Right ventricle myocardium inferior (tissue), 1 donor: ENCODE data around the gene DISC1. TPM values are rescaled to one million over a fixed set of nuclear protein-coding genes. Genes with fewer than 3 reads are reported as not detected.
"Not testable (repeated sequence)": the region's sequence is repeated elsewhere in the genome, so short reads cannot be mapped to it uniquely, and the experiment has no call there.

Experiments used
- ATAC-seq: fragments of 200-7000 bp; cut with Tn5 transposase; one replicate; pipeline ENCODE4 v1.9.1; 2020; ENCODE audit warnings: mild to moderate bottlenecking, moderate library complexity
- DNase-seq: peaks from one replicate; pipeline ENCODE4 v3.0.0; 2021; ENCODE audit errors: missing footprints
- intact Hi-C: fragments of 100-400 bp; cut with DNase I; formaldehyde crosslinking; loops from one replicate; pipeline ENCODE4 v1.11.0; 2022
- total RNA-seq: library from RNA; stranded (reverse); fragmentation: NEBNext Ultra II Directional; extraction: Animal tissue kit (Norgen Biotek cat#: 25700); gene quantifications from one replicate; pipeline ENCODE4 v1.2.1, GENCODE V29; 2021
- donor health status: DM: no; HTN: yes; CAD: no; lungs with severe emphysema.

DISC1 gene
- total RNA-seq, 1 donor from 2014 or later: 3.9 TPM

DNA sequence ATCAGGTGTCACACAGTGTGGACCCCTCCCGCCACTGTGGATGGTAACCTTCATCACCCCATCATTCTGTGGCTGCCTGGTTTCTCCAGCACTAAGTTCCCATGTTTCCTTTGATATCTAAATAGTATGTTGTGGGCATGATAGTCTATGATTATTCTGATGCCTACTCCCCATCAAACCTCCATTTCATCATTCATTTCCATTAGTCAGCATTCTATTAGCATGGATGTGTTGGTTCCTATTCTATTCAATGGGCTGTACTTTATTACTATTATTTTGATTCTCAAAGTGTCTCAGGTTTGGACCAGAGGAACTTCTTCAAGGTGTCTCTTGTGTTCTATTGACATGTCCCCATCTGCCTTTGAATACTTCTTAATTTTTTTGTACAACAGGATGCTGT lies 112.0 kb downstream of the DISC1 start:
- ATAC-seq (no peak), DNase-seq (no peak)
- intact Hi-C loops: no loop called here

DNA sequence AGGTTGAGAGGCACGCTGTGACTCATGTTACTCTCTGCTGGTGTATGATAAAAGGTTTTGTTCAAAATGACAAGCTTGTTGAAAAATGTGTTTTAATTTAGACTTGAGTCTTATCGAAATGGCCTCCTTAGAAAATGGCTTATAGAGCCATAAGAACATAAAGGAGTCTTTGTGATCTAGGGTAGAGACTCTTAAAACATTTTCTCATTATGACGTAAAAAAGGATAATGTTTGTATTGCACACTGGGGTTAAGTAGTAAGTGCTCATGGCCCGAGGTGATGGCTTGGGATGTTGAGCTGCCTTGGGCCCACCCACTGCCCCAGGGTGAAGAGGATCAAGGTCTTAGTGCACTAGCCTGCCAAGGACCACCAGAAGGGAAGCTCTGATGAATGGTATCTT lies 117.4 kb downstream of the DISC1 start:
- no peak for ATAC-seq
- intact Hi-C loops: no loop called here

DNA sequence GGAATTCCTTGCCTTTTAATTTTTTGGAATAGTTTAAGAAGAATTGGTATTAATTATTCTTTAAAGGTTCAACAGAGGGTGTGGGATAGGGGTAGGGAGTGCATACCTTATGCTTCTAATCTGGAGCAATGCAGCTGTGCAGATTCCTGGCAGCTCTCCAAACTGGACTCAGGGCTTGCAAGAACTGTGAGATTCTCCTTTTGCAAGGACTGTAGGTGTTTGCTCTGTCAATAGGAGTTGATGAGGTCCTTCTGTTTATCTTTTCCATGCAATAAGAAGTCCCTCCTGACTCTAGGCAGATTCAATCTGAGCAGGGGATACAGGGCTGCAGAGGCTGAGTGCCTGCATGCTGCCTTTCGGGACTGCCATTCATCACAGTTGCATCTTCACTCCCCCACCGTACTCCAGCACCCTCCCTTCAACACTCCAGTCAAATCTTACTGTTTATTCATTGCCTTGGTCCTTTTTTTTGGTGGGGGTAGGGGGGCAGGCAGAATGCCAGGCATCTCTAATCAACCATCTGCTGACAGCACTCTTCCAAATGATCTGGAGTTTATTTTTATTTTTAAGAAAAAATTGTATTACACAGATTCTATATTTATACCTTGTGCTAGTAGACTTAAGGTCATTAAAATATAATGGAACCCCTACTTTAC lies 122.3 kb downstream of the DISC1 start:
- no peak for DNase-seq
- intact Hi-C loops: no loop called here
- no peak for ATAC-seq

More for the DNA sequence above, 117.4 kb downstream of the DISC1 start:
- no peak for DNase-seq

DNA sequence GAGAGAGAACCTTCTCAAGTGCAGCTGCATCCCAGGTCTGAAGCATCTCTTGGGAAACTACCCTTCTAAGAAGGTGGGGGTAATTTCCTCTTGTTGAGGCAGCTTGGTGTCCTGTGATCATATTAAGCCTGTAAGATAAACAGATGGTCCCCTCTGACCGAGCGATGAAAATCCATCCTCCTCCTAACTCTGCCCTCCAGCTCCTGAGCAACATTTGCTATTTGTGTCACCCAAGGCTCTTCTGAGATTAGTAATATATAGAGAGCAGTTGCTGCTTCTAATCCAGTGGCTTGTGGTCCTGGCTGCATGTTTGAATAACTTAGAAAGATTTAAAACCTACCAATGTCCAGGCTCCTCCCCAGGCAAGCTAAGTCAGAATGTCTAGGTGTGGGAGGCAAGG lies 123.7 kb downstream of the DISC1 start:
- no peak for ATAC-seq
- no peak for DNase-seq
- intact Hi-C loops: loop anchor here (10.0 kb wide), 1 partner anchor 185 kb away; no protein-coding TSS in a partner anchor

DNA sequence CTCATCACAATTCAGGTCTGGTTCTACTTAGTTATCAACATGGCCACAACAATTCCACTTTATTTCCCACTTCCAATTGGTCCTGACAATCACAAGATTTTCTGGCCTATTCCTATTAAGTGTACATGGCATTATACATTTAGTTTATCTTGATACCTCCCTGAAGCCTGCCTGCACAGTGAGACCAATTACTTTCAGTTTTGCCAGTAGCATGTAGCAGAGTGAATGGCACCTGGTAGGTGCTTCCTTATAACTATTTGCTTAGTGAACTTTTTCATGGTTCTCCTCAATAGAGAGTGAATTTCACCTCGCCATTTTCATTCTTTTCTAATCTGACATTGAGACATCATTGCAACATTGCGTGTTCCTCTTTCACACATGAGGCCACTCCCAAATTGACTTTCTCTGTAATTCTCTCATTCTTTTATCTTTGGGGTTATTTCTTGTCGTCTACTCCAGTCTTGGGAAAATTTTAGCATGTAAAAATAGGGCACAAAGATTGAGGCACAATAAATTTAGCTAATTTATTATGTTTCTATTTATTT lies 124.3 kb downstream of the DISC1 start:
- ATAC-seq (no peak), DNase-seq (no peak)
- intact Hi-C loops: loop anchor here (10.0 kb wide), 1 partner anchor 184 kb away; no protein-coding TSS in a partner anchor

DNA sequence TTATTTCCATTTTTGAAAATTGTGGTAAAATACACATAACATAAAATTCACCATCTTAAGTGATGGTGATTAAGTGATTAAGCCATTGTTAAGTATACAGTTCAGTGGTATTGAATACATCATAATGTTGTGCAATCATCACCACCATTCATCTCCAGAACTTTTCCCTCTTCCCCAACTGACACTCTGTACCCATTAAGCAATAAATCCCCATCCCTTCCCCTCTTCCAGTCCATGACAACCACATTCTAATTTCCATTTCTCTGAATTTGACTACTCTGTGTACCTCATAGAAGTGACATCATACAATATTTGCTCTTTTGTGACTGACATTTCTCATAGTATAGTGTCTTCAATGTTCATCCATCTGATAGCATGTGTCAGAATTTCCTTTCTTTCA lies 124.8 kb downstream of the DISC1 start:
- no peak for ATAC-seq
- intact Hi-C loops: loop anchor here (10.0 kb wide), 1 partner anchor 183 kb away; no protein-coding TSS in a partner anchor
- DNase-seq: no peak

DNA sequence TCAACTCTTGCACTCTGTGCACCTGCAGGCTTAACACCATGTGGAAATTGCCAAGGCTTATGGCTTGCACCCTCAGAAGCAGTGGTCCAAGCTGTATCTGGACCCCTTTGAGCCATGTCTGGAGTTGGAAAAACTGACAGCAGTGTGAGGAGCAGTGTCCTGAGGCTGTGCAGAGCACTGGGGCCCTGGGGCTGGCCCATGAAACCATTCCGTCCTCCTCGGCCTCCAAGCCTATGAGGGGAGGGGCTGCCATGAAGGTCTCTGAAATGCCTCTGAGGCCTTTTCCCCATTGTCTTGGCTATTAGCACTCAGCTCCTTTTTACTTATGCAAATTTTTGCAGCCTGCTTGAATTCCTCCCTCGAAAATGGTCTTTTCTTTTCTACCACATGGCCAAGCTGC lies 126.7 kb downstream of the DISC1 start:
- DNase-seq (no peak), ATAC-seq (no peak)
- intact Hi-C loops: loop anchor here (10.0 kb wide), 1 partner anchor 181 kb away; no protein-coding TSS in a partner anchor

DNA sequence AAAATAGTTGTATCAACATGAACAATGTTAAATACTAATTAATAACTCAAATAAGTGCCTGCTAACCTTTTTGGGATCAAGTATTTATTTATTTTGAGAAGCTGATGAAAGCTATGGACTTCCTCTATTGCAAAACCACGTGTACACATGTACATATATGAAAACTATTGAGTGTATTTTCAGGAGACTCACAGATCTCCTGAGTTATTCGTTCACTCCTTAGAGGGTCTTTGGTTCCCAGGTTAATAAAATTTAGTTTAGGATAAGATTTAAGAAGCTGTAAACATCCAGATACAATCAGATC lies 130.5 kb downstream of the DISC1 start:
- intact Hi-C loops: loop anchor here (5.0 to 10.0 kb wide), 2 partner anchors 50 to 178 kb away; no protein-coding TSS in a partner anchor
- DNase-seq (no peak), ATAC-seq (no peak)

DNA sequence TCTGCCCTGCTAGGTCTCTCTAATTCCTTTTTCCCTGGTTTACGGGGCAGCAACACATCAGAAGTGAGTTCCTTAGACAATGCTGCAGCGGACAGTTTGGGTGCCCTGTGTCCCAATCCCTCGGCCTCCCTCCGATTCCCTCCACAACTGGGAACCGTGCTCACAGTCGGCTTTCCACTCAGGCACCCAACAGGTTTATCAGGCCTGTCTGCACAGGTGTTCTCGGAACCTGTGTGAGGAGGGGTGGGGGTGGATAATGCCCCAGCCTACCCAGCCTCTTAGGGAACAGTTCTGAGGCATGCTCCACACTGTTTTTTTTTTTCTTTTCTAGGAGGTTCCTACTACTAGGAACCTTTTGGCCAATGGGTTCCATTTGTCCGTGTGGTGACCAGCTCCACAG lies 131.2 kb downstream of the DISC1 start:
- no peak for ATAC-seq
- intact Hi-C loops: loop anchor here (5.0 to 10.0 kb wide), 2 partner anchors 50 to 177 kb away; no protein-coding TSS in a partner anchor
- DNase-seq: no peak

DNA sequence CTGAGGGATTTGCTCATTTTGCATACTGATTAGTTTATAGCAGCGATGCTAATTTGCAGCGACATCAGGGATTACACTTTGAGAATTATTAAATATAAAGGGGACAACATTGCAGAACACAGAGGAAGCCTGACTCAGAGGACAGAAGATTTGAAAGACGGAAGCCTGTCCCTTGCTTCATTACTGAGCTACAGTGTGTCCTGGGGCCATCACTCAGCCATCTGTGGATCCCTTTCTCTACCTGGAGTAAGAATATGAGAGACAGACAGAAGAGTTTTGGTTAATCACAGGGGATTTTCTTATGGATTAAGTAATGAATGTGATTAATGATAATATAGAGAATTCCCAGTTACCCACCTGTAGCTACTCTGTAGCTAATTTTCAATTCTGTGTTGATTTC lies 134.7 kb downstream of the DISC1 start:
- intact Hi-C loops: no loop called here
- DNase-seq (no peak), ATAC-seq (no peak)

DNA sequence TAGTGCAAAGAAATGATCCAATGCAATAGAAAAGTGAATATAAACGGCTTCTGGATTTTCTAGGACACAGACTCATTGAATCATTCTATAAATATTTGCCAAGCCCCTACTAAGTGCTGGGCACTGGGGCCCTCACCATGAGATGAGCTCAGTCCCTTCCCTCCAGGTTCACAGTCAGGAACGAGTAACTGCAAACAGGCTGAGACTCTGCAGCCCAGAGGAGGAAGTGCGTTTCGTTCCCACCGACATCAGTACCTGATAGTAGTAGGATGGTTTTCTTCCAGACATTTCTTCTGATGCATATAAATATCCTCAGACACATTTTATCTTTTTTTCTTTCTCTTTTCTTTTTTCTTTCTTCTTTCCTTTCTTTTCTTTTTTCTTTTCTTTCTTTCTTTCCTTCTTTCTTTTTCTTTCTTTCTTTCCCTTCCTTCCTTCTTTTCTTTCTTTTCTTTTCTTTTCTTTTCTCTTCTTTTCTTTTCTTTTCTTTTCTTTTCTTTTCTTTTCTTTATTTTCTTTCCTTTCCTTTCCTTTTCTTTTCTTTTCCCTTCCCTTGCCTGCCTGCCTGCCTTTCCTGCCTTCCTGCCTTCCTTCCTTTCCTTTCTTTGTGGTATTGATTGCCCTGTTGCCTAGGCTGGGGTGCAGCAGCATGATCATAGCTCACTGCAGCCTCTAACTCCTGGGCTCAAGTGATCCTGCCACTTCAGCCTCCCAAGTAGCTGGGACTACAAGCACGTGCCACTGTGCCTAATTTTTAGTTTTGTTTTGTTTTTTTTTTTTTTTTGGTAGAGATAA lies 135.4 kb downstream of the DISC1 start:
- intact Hi-C loops: no loop called here
- no peak for DNase-seq
- ATAC-seq: no peak

DNA sequence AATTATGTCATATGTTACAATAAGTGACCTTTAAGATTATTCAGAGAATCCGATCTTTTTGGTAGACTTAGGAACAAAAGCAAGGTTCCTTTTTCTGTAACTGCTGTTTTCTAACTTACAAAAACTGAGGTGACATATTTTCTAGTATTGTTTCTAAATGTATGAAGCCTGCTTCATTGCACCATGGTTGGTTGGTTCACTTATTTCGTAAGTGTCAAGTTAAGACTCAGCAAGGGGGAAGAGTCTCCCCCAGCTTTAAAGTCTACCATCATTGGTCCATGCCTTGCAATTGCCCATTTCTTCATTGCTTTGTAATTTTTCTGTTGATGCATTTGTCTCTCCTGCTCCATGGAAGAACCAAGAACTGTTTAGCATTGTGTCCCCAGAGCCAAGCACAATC lies 136.9 kb downstream of the DISC1 start:
- ATAC-seq (no peak), DNase-seq (no peak)
- intact Hi-C loops: no loop called here

DNA sequence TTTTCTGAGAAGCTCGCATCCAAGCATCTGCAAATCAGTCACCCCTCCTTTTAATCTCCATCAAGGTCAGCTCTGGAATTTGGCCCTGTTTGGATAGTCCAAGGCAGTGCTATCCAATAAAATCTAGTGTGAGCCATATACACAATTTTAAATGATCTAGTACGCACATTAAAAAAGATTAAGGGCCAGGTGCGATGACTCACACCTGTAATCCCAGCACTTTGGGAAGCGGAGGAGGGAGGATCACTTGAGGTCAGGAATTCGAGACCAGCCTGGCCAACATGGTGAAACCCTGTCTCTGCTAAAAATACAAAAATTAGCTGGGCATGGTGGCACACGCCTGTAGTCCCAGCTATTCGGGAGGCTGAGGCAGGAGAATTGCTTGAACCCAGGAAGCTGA lies 139.2 kb downstream of the DISC1 start:
- ATAC-seq, intact Hi-C loops, DNase-seq: not testable (repeated sequence)

DNA sequence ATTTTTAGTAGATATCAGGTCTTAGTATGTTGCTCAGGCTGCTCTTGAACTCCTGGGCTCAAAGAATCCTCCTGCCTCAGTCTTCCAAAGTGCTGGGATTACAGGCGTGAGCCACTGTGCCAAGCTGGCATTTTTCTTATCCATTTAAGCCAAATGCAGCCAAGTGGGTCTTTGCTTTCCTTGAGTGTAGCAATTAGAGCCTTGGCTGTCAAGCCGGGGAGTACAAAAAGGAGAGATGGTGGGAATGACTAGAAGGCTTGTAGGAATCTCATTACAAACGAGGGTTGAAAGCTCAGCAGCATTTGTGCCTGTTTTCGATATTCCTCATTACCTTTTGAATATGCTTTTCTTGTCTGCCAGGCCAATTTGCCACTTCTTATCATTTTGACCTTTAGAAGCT lies 140.9 kb downstream of the DISC1 start:
- DNase-seq (no peak), ATAC-seq (no peak)
- intact Hi-C loops: no loop called here

DNA sequence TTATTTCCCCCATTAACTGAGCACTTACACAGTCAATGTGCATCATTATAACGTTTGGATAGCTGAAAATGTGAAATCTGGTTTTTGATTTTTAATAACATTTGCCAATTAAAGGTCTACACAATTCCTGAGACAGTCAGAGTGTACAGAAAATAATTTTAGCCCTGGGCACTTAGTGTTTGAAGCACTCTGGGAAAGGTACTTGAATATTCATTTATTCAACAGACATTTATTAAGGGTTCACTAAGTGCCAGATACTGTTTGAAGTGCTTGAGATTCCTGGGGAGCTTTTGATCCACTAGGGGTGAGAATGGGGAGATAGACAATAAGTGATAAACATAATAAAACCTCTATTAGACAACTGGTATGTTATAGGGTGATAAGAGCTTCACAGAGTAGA lies 141.8 kb downstream of the DISC1 start:
- no peak for DNase-seq
- intact Hi-C loops: no loop called here
- no peak for ATAC-seq

DNA sequence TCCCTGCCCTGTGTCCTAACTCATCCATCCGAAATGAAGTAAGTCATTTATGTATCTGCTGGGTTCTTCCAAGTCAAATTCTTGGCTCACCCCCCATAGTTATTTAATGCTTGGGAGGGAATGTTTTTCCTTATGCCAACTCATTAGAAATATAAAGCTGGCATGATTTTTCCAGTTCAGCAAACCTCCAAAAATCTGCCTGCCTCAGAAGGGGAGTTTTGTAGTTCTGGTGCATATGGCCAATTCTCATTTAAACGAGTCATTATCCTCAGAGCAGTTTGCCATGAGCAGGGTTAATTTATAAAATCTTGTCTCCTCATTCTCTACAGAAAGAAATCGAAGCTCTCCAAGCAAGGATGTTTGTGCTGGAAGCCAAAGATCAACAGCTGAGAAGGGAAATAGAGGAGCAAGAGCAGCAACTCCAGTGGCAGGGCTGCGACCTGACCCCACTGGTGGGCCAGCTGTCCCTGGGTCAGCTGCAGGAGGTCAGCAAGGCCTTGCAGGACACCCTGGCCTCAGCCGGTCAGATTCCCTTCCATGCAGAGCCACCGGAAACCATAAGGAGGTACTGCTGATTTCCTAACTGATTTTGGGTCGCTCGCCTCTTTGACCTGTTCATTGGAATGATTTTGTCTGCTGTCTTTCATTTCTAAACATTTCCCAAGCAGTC lies 144.1 kb downstream of the DISC1 start:
- no peak for DNase-seq
- intact Hi-C loops: no loop called here

DNA sequence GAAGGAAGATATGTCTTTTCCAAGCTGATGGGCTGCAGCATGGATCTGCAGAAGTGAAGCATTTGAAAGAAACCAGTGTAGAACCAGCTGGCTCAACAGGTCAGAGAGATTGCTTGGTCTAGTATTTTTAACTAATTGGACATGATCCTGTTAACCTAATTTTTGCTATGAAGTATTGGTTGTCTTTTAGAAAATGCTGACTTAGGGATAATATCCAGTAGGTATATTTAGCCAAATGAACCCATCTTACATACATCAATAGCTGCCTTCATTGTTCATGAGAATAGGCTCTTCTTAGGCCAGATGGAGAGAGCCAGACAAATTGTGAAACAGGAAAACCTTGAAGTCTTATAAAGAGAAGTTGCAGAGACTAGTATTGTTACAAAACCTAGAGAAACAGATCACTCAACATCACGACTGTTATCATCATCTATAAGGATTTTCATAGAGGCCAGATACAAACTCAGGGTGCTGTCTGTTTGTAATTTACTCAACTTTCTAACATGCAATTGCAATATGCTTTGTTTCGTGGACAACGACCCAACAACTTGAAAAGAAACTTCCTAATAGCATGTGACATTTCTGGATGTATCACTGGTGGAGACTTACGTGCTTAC lies 148.2 kb downstream of the DISC1 start:
- DNase-seq: no peak
- ATAC-seq: no peak
- intact Hi-C loops: no loop called here

More for the DNA sequence above, 144.1 kb downstream of the DISC1 start:
- ATAC-seq: no peak

DNA sequence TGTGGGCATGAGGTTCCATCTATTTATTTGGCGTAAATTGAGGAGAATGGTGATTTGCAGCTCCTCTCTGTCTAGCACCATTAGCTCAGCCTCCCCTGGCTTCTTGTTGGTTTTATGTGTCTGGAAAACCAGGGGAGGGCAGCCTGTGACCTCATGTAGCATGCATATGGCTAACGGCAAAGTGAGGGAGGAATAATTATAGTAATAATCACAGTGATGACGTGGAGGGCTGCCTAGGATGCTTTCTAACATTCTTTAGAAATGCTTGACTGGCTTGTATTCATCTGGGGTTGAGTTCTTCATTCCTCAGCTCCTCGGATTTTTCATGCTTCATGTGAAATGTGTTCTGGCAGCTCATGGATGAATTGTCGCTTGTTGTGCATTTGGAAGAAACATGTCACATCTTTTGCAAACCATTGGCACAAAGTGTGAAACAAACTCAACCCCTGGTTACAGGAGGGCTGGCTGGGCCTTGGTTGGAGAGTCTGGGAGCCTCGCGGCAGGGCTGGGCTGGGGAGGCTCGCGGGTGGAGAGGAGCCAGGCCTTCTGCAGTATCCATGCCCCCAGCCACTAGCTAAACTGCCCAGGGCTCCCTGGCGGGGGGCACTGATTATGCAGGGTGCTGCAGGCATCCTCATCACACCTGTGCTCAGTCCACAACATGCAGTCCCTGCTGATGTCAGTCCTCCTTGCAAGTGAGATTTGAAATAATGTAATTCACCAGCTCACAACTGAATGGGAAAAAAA lies 149.6 kb downstream of the DISC1 start:
- DNase-seq: no peak
- intact Hi-C loops: no loop called here
- ATAC-seq: no peak

DNA sequence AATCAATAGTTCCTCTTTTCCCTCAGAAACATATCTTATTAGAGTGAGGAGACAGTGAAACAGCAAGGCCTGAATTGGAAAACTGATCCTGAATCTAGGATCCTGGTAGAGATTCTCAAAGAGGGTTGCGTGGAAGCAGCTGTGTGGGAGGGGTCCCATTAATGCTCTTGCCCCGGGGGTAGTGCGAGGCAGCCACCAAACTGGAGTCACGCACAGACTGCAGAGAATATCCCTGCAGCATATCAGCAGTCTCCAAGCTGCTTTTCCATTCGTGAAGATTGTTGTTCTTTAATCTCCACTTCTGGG lies 150.1 kb downstream of the DISC1 start:
- DNase-seq: no peak
- ATAC-seq: no peak
- intact Hi-C loops: no loop called here
